ENCODE data around the gene MRPS12. TPM values are rescaled to one million over a fixed set of nuclear protein-coding genes. Genes with fewer than 3 reads are reported as not detected.
"Not testable (repeated sequence)": the region's sequence is repeated elsewhere in the genome, so short reads cannot be mapped to it uniquely, and the experiment has no call there.

Gene MRPS12
- polyA plus RNA-seq, 2 of the 4 experiments (the other 2 are of a cell fraction), result 92.8 to 217 TPM

DNA sequence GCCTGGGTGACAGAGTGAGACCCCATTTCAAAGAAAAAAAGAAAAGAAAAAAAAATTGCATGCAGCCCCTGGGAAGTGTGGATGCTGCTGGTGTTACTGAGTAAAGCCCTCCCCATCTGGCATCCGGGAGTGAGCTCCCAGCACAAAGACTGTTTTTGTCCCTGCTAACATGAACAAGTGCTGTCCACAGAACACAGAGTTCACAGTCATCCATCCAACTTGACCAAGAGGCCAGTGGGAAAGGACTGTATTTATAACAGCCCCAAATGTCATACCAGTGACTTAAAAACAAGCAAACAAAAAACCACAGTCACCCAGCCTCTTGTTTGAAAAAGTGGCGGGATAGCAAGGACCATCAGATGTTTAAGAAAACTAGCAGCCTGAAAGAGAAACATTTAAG lies 34.0 kb downstream of the MRPS12 start:
- FAIRE-seq (no peak), DNase-seq (ENCODE audit: low read depth in 1 of 2, low spot score in 1 of 2) (no peak), ATAC-seq (no peak)
- Histone ChIP-seq H3K4me2 (no peak overlapping the region), H3K9me3 (no peaks in the 10 kb centered on the region), H3K4me1 (peaks cover 21% of the 10 kb centered on the region), H3K27ac (no peak overlapping the region), H3K4me3 (no peak overlapping the region)
- POLR2A ChIA-PET, result interaction anchor here (1.0 kb wide), 1 partner anchor 10 kb away, joined by 3 read pairs; the partner anchor contains the start of gene FBXO17
- 86% methylated on average over 2 of the region's 2 CpGs for WGBS (ENCODE audit: missing lambda C conversion rate)
- TF ChIP-seq CHD4 (IDR thresholded peaks at IDR 0.05; ENCODE audit: borderline replicate concordance), result no peak
- TF ChIP-seq HOXA7 (CRISPR knock-in tag; IDR thresholded peaks at IDR 0.05), result 0 out of 2 replicates have a peak, but pooled peaks have one; percentile 34
- no peak for TF ChIP-seq CTCF (IDR thresholded peaks at IDR 0.05)
- TF ChIP-seq ZC3H11A (IDR thresholded peaks at IDR 0.05), result no peak
- CTCF ChIA-PET, result interaction anchor here (1.2 to 23.4 kb wide), 5 partner anchors 8 to 431 kb away, joined by 3 to 344 read pairs (median 7); partner anchors contain the start of gene FBXO17

- ATAC-seq; H3K9me3 ChIP-seq; H3K27ac ChIP-seq; DNase-seq (ENCODE audit: low read depth in 1 of 2, low spot score in 1 of 2); H3K4me2 ChIP-seq; H3K4me3 ChIP-seq; FAIRE-seq: not testable (repeated sequence)
- H3K4me1 ChIP-seq, result peaks cover 30% of the 10 kb centered on the region
- WGBS (ENCODE audit: missing lambda C conversion rate), result 93% methylated on average over 5 of the region's 5 CpGs
- ChIA-PET POLR2A (interaction anchor here (1.7 kb wide), 1 partner anchor 9 kb away, joined by 6 read pairs; the partner anchor contains the start of gene FBXO17), CTCF (interaction anchor here (0.6 to 23.4 kb wide), 9 partner anchors 9 to 221 kb away, joined by 3 to 344 read pairs (median 4); partner anchors contain the start of gene FBXO17)
Measured at GRCh38 chr19:38966149-38966548, 35.4 kb downstream of the MRPS12 start.

GRCh38 chr19:38970664-38971532 lies 40.2 kb downstream of the MRPS12 start:
- FAIRE-seq (peak; percentile 43), ATAC-seq (no peak), DNase-seq (ENCODE audit: low read depth in 1 of 2, low spot score in 1 of 2) (peak in 1 of 2 experiments; percentile 62)
- WGBS (ENCODE audit: missing lambda C conversion rate), result 72% methylated on average over 12 of the region's 12 CpGs
- Histone ChIP-seq H3K27ac (peak overlapping the region in 1 of 2 experiments; percentile 41; a peak in 2 of 6 replicates), H3K4me1 (peaks cover 41% of the 10 kb centered on the region), H3K4me3 (no peak overlapping the region), H3K9me3 (no peaks in the 10 kb centered on the region), H3K4me2 (peak overlapping the region; percentile 17)
- TF ChIP-seq FOSL2 (IDR thresholded peaks at IDR 0.05) (no peak), FOSL2 (CRISPR knock-in tag; IDR thresholded peaks at IDR 0.05) (peak; percentile 61), TP53 (CRISPR knock-in tag; IDR thresholded peaks at IDR 0.05) (no peak), JUN (IDR thresholded peaks at IDR 0.05) (peak in 1 of 2 experiments; percentile 8; a peak in 1 of 5 replicates), ZSCAN20 (CRISPR knock-in tag; IDR thresholded peaks at IDR 0.05) (no peak), EP300 (IDR thresholded peaks at IDR 0.05) (0 out of 5 replicates have a peak, but pooled peaks of 1 of the 2 experiments have one; percentile 6), CEBPB (IDR thresholded peaks at IDR 0.05) (0 out of 4 replicates have a peak, but pooled peaks of 1 of the 2 experiments have one; percentile 41), HMGXB4 (CRISPR knock-in tag; IDR thresholded peaks at IDR 0.05; ENCODE audit: borderline replicate concordance) (no peak)
- CTCF ChIA-PET, result interaction anchor here (0.6 to 23.4 kb wide), 21 partner anchors 9 to 682 kb away, joined by 3 to 344 read pairs (median 4); partner anchors contain the start of genes FBXO17, MRPS12 and SARS2
- POLR2A ChIA-PET, result interaction anchor here (1.0 to 1.2 kb wide), 2 partner anchors 9 to 41 kb away, joined by 3 to 4 read pairs; partner anchors contain the start of gene SARS2

- FAIRE-seq, result peak; percentile 92
- TF ChIP-seq CBX2 (IDR thresholded peaks at IDR 0.05; ENCODE audit: borderline replicate concordance, low read depth) (no peak), FOSL2 (IDR thresholded peaks at IDR 0.05) (no peak), FOSL2 (CRISPR knock-in tag; IDR thresholded peaks at IDR 0.05) (0 out of 2 replicates have a peak, but pooled peaks have one; percentile 40), ZNF302 (CRISPR knock-in tag; IDR thresholded peaks at IDR 0.05) (no peak), EHF (CRISPR knock-in tag; IDR thresholded peaks at IDR 0.05) (no peak)
- H3K4me2 ChIP-seq, result peak overlapping the region; percentile 17; the same call in 2 of the 3 replicates
- no peak for DNase-seq (ENCODE audit: low read depth in 1 of 2, low spot score in 1 of 2)
- no peak for ATAC-seq
- ChIA-PET CTCF (interaction anchor here (0.6 to 23.4 kb wide), 12 partner anchors 8 to 883 kb away, joined by 3 to 344 read pairs (median 4); partner anchors contain the start of gene FBXO17), POLR2A (interaction anchor here (0.6 to 1.2 kb wide), 3 partner anchors 10 to 1671 kb away, joined by 3 to 4 read pairs (median 4); partner anchors contain the start of gene SARS2)
- no peaks in the 10 kb centered on the region for H3K9me3 ChIP-seq
- H3K4me1 ChIP-seq, result peaks cover 44% of the 10 kb centered on the region
- no peak overlapping the region for H3K4me3 ChIP-seq
- peak overlapping the region in 1 of 2 experiments; percentile 41; a peak in 2 of 6 replicates for H3K27ac ChIP-seq
- WGBS (ENCODE audit: missing lambda C conversion rate), result 88% methylated on average over 2 of the region's 2 CpGs
Measured at GRCh38 chr19:38971672-38972071, 40.9 kb downstream of the MRPS12 start.
